Measurements from ENCODE around the gene MS4A18. TPM values are rescaled to one million over a fixed set of nuclear protein-coding genes. Genes with fewer than 3 reads are reported as not detected.

The MS4A18 gene
- total and polyA plus RNA-seq, 2 donors (not counting 3 experiments of a cell fraction or from before 2014, with no cell fraction given), result not detected

- Histone ChIP-seq H3K27me3 (ENCODE audit: control insufficient read depth in 2 of 2, insufficient read depth in 2 of 2, low read length in 2 of 2) (peaks cover 0 to 1% of the 10 kb centered on the region in 2 experiments), H3K27ac (ENCODE audit: insufficient read depth, low read depth, low read length) (no peak overlapping the region), H3K4me3 (replicated peaks in 1 of 3; ENCODE audit: insufficient read depth in 1 of 3, low read depth in 1 of 3, low read length in 3 of 3) (no peak overlapping the region), H4K20me1 (replicated peaks; ENCODE audit: control insufficient read depth, extremely low read depth, insufficient read depth, low read length) (no peaks in the 10 kb centered on the region), H3K79me2 (ENCODE audit: control insufficient read depth, insufficient read depth, low read length) (no peaks in the 10 kb centered on the region), H3K9ac (replicated peaks; ENCODE audit: extremely low read depth, insufficient read depth, low read length) (no peak overlapping the region), H3K36me3 (ENCODE audit: control insufficient read depth in 2 of 2, extremely low read depth in 1 of 2, insufficient read depth in 2 of 2, low read length in 2 of 2) (no peaks in the 10 kb centered on the region), H3K4me2 (ENCODE audit: insufficient read depth, low read length) (no peak overlapping the region), H3K9me3 (replicated peaks; ENCODE audit: control insufficient read depth, insufficient read depth, low read length) (no peaks in the 10 kb centered on the region), H3K9me1 (replicated peaks; ENCODE audit: control insufficient read depth, extremely low read depth, insufficient read depth, low read length) (no peaks in the 10 kb centered on the region), H3K4me1 (ENCODE audit: control insufficient read depth, extremely low read depth, insufficient read depth, low read length) (no peaks in the 10 kb centered on the region), H2AFZ (ENCODE audit: low read depth, low read length) (no peak overlapping the region)
- TF ChIP-seq EZH2 (IDR thresholded peaks at IDR 0.05; ENCODE audit: borderline replicate concordance, low read depth, low read length, severe bottlenecking) (no peak), MAX (IDR thresholded peaks at IDR 0.05; ENCODE audit: insufficient read depth, insufficient read length) (no peak), FOS (IDR thresholded peaks at IDR 0.05; ENCODE audit: borderline replicate concordance, insufficient read depth, low read length) (no peak), POLR2AphosphoS5 (IDR thresholded peaks at IDR 0.05; ENCODE audit: insufficient read depth, low read depth, low read length) (no peak), JUN (IDR thresholded peaks at IDR 0.05; ENCODE audit: borderline replicate concordance, insufficient read depth, insufficient read length, low read depth) (no peak), CTCF (IDR thresholded peaks at IDR 0.05; ENCODE audit: extremely low read depth in 1 of 2, insufficient read depth in 1 of 2, low read depth in 1 of 2, low read length in 2 of 2) (no peak), GATA2 (IDR thresholded peaks at IDR 0.05; ENCODE audit: insufficient read depth, insufficient read length, low read depth, low read length) (no peak), POLR2A (IDR thresholded peaks at IDR 0.05; ENCODE audit: low read depth, low read length) (no peak), MYC (IDR thresholded peaks at IDR 0.05; ENCODE audit: low read depth, low read length) (no peak)
- FAIRE-seq (no peak), DNase-seq (ENCODE audit: low read depth, low spot score) (no peak)
- POLR2A ChIA-PET, result no interaction called here
- dilution Hi-C loops (cut with MboI; ENCODE audit: extremely low pct_ligation_motif_present, low sequenced_read_pairs), result no loop called here
- intact Hi-C loops (cut with micrococcal nuclease), result no loop called here
- CTCF ChIA-PET, result interaction anchor here (1.1 kb wide), 1 partner anchor 53 kb away, joined by 3 read pairs; the partner anchor contains the start of gene MS4A15
- no TSS peak for BruUV-seq (replicated peaks)
These were observed 21.1 kb upstream of the MS4A18 start for GRCh38 chr11:60703374-60703773.

Measured in endothelial cell of umbilical vein (primary cell).